ENCODE results near the gene IFNGR1.
"Not testable (repeated sequence)": the region's sequence is repeated elsewhere in the genome, so short reads cannot be mapped to it uniquely, and the experiment has no call there.

Gene IFNGR1

DNA sequence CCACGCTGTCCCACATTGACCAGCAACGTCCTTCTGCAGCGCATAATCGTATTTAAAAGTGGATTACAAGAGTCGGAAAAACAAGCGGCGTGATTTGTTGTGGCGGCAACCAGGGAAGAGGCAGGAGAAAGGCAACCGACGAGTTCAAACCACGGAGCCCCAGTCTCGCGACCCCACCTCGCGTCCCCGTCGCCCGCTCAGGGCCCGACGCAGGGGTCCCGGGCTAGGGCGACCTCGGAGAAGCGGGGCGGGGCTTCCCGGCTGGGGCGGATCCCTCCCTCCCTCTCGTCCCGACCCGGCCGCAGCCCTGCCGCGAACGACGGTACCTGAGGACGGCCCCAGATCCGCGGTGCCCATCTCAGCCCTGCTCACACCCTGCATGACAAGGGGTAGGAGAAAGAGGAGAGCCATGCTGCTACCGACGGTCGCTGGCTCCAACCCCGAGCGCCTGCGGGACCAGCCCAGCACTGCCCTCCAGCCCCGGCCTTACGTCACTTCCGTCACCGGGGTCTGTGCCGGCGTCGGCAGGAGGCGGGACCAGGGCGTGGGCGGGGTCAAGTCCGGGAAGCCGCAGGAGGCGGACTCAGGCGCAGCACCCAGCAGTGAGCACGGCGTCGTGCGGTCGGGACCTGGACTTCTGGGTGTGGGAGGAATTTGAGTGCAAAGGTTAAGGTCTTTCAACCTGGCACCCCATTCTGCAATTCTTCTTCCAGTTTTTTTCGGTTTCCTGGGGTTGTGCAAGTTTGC is at the start of gene IFNGR1:
Gene IFNGR1, minus strand, starts transcription at position 469 of the 747 bp plus-strand sequence. Its CDS starts 58 bp downstream, at position 411.
- peak; percentile 96 for DNase-seq

- no peak for DNase-seq
These were observed 49.7 kb upstream of the IFNGR1 start for GRCh38 chr6:137268911-137269310.

GRCh38 chr6:137266309-137266586 is 47.1 kb upstream of the IFNGR1 start:
- no peak for DNase-seq

DNA sequence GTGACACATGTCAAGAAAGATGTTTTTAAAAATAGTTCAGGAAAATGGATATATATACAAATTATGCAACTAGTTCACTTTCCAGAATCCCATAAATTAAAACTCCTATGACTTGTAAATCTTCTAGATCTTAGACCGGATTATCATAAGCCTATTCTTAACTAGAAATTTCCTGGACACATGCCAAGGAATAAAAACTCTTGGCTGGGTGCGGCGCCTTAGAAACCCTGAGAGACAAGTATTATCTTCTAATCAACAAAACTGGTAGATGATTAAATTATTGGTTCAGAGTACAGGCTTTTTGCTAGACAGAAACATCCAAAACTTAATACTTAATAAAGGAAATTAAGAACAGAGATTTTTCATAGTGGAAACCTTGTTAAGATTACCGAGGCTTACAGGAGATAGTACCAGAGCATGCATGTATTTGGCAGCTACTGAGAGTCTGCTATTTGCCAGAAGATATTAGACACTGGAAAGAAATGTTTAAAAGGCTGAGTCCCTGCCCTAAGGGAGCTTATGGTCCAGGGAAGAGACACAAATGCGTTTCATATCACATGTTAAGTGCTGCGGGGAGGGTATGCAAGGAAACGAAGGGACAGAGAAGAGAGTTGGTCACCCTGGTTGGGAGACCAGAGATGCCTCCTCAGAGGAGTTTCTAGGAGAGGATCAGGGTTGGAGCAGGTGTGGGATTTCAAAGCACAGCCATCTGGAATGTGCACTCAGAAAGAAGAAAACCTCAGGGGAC is 46.5 kb upstream of the IFNGR1 start:
- no peak for DNase-seq

- DNase-seq = no peak
These were observed 45.3 kb upstream of the IFNGR1 start for GRCh38 chr6:137264311-137265075.

DNA sequence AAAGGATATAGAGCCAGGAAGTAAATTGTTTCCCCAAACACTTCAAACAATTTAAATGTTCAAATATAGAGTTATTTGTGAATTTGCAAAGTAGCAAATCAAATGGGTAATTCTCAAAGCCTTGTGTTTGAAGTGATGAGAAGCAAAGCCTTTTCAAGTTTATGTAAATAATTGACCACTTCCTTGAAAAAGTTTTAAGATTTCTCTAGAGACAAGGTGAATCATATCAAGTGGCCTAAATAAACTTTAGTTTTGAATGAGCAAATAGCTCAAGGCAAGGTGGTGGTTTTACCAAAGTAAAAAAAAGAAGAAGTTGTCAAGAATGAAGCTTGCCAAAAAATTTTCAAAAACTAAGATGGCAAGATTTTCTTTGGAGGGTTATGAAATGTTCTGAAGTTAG is 42.6 kb upstream of the IFNGR1 start:
- peak; percentile 16 for DNase-seq

DNA sequence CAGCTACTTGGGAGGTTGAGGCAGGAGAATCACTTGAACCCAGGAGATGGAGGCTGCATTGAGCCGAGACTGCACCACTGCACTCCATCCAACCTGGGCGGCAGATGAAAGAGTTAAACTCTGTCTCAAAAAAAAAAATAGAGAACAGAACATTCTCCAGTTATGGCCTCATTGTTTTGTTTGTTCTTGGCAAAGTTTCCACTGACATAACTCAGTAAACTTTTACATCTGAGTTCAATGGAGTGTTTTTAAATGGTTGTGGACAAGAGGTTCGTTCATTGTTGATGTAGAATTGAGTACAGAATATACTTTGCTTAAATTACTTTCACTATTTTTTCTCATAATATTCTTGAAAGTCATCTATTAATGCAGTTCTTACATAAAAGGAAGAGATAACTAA is 42.2 kb upstream of the IFNGR1 start:
- DNase-seq = no peak

DNA sequence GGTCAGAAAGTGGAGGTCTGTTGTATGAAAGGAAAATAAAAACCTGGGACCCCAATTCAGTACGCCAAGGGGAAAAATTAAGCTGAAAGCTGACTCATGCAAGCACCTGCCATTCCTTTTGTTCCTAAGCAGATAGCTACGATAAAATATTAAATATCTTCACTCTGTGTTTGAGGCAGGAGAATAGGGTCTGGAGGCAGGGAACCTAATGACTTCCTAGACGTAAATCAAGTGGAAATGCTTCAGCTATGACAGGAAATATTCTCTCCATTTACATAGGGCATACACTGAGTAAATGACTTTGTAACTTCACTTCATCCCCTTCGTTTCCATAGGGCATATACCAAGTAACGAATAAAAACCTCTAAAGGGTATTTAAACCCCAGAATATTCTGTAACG is 41.0 kb upstream of the IFNGR1 start:
- no peak for DNase-seq

DNA sequence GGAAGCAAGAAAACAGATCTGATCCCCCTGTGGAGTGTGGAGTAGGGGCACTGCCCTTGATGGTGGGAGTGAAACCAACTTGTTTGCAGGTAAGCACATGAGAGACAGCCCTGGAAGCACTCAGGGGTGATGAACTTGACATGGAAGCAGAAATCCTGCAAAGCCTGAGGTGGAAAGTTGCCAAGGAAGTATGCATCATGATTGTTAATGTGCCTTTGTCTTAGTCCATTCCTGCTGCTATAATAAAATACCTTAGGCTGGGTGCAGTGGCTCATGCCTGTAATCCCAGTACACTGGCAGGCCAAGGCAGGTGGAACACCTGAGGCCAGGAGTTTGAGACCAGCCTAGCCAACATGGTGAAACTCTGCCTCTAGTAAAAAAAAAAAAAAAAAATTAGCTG is 40.2 kb upstream of the IFNGR1 start:
- DNase-seq = no peak

GRCh38 chr6:137258170-137258569 is 39.0 kb upstream of the IFNGR1 start:
- DNase-seq = peak; percentile 5

GRCh38 chr6:137256350-137257103 is 37.3 kb upstream of the IFNGR1 start:
- no peak for DNase-seq

GRCh38 chr6:137254966-137255365 is 35.8 kb upstream of the IFNGR1 start:
- DNase-seq = no peak

GRCh38 chr6:137254430-137254829 is 35.2 kb upstream of the IFNGR1 start:
- not testable (repeated sequence) for DNase-seq

DNA sequence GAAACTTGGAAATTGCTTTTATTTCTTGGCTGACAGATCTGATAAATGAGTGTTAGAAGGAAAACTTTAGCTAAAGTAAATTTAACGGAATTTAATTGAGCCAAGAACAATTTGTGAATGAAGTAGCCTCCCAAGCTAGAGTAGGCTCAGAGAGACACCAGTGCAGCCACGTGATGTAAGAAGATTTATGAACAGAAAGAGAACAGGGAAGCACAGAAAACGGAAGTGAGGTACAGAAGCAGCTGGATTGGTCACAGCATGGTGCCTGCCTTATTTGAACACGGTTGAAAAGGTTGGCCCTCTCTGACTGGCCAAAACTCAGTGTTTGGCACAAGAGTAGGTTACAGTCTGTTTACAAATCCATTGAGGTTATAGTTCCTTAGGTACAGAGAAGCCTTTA is 29.5 kb upstream of the IFNGR1 start:
- DNase-seq = no peak

DNA sequence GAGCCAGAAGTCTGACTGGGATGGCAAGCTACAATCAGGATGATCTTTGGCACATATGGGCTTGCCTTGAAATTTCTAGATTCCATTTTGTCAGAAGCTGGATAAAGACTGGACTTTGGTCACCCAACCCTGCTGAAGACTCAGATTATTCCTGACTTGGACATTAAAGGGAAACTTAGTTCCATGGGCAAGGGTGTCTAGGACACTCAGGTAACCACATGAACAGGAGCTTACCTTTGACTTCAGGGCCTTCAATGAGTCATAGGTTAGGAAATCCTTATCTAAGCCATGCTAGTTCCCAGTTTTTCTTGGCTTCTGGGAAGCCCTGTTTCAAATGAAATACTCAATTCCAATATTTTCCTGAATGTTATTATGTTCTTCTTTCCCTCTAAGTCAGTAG is 28.5 kb upstream of the IFNGR1 start:
- no peak for DNase-seq

DNA sequence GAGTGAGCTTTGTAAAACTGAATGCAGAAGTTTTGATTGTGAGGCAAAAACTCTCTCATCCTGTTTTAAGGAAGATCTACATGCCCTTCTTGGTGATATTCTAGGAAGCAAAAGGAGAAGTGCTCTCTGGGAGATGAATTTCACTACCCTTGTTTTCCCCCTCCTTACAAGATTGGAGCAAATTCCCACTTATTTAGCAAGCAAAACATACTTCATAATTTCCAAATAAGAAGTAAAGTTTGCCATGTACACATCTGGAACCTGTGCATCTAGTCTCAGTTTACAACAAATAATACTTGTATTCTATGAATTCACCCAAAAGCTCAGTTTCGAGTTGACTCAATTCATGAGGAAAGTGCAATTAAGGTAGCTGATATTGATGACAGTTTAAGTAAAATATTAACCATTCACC is 27.6 kb upstream of the IFNGR1 start:
- no peak for DNase-seq

GRCh38 chr6:137246164-137246563 is 27.0 kb upstream of the IFNGR1 start:
- no peak for DNase-seq

GRCh38 chr6:137241481-137242038 is 22.4 kb upstream of the IFNGR1 start:
- DNase-seq = no peak

GRCh38 chr6:137240168-137240567 is 21.0 kb upstream of the IFNGR1 start:
- no peak for DNase-seq

DNA sequence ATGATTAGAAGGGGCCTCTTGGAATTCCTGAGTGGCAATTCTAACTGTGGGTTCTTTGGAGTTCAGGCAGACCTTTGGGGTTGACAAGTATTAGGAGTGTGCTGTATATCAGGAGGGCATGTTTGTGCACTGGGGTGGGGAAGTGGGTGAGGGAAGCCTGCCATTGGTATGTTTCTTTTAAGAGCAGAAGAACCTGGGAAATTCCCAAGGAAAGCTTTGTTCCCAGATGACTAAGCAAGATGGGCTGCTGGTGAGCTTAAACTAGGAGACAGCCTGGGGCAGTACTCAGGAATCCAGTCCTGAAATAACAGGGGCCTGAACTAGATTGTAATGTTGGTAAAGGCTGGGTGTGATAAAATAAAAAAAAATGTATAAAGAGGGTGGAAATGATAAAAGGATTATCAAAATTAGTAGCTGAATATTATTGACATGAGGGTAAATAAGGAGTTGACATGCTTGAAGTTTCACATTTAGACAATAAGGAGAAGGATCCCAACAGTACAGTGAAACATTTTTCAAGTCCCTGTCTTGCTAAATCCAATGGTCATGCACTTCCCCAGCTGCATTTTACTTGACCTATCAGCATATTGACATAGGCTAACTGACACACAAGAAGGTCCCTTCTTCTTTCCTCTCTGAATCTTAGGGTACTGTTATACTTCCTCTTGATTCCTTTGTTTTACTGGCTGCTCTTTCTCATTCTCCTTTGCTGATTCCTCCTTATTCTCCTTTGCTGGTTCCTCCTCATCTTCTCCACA is 18.4 kb upstream of the IFNGR1 start:
- DNase-seq = no peak

DNA sequence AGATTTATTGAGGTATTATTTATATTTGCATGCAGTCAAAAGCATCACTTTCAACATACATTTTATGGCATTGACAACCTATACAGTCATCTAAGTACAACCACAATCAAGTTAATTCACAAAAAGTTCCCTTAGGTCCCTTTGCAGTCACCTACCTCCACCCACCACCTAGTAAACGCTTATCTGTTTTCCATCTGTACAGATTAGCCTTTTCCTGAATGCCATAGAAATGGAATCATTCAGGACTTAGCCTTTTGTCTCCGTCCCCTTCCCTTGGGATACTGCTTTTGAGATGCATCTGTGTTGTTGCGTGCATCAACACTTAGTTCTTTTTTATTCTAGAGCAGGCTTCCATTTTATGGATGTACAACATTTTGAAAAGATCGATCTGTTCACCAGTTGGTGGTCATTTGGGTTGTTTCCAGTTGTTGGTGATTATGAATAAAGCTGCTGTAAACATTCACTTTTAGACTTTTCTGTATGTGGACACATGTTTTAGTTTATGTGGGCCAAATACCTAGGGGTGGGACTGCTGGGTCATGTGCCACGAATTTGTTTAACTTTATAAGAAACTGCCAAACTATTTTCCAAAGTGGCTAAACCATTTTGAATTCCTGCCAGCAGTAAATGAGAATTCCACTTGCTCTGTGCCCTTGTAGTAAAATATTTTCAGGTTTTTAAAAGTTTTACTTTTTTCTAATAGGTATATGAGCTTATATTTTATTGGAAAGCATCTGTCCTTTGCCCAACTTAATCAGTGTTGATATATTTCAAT is 17.6 kb upstream of the IFNGR1 start:
- DNase-seq = no peak

All from activated CD4-positive, alpha-beta T cell treated with anti-CD3 and anti-CD28 coated beads, Interleukin-2, amount 50 U/mL, for 16 hours (primary cell).